GM18502 (cell line): Measurements from ENCODE around the gene CEBPB.
"Not testable (repeated sequence)": the region's sequence is repeated elsewhere in the genome, so short reads cannot be mapped to it uniquely, and the experiment has no call there.

Experiments
- ATAC-seq: cut with Tn5 transposase; IDR thresholded peaks from one replicate; pipeline ENCODE4 v1.9.1; 2021; ENCODE audit warnings: mild to moderate bottlenecking; ENCODE audit not compliant: unreplicated experiment, poor library complexity

The CEBPB gene

GRCh38 chr20:50191544-50192363, 1.1 kb downstream of the CEBPB start:
- peak; percentile 44 for ATAC-seq

- peak; percentile 43 for ATAC-seq
Measured at GRCh38 chr20:50192364-50193198, 2.0 kb downstream of the CEBPB start.

- ATAC-seq: no peak
Measured at GRCh38 chr20:50193199-50193835, 2.7 kb downstream of the CEBPB start.

- ATAC-seq: no peak
Measured at GRCh38 chr20:50193836-50194421, 3.3 kb downstream of the CEBPB start.

- no peak for ATAC-seq
Measured at GRCh38 chr20:50194422-50194830, 3.8 kb downstream of the CEBPB start.

GRCh38 chr20:50194831-50195523, 4.3 kb downstream of the CEBPB start:
- ATAC-seq: no peak

- no peak for ATAC-seq
Measured at GRCh38 chr20:50195524-50196120, 5.0 kb downstream of the CEBPB start.

- ATAC-seq: no peak
Measured at GRCh38 chr20:50196248-50196647, 5.6 kb downstream of the CEBPB start.

- no peak for ATAC-seq
Measured at GRCh38 chr20:50196896-50197295, 6.3 kb downstream of the CEBPB start.

- ATAC-seq: no peak
Measured at GRCh38 chr20:50197463-50198179, 7.0 kb downstream of the CEBPB start.

GRCh38 chr20:50198180-50198666, 7.6 kb downstream of the CEBPB start:
- no peak for ATAC-seq

GRCh38 chr20:50198716-50199115, 8.1 kb downstream of the CEBPB start:
- no peak for ATAC-seq

GRCh38 chr20:50199703-50200102, 9.1 kb downstream of the CEBPB start:
- no peak for ATAC-seq

GRCh38 chr20:50200482-50201104, 10.0 kb downstream of the CEBPB start:
- no peak for ATAC-seq

- ATAC-seq: not testable (repeated sequence)
Measured at GRCh38 chr20:50201710-50202109, 11.1 kb downstream of the CEBPB start.

- no peak for ATAC-seq
Measured at GRCh38 chr20:50202677-50203076, 12.0 kb downstream of the CEBPB start.

- no peak for ATAC-seq
Measured at GRCh38 chr20:50203951-50204937, 13.6 kb downstream of the CEBPB start.
